NCI-H82 treated with DMSO at 0.1 percent for 48 hours (cell line): ENCODE data around the gene PAX5.
"Not testable (repeated sequence)": the region's sequence is repeated elsewhere in the genome, so short reads cannot be mapped to it uniquely, and the experiment has no call there.

Source experiments
- DNase-seq: peaks from one replicate; lab custom pipeline; 2025; ENCODE audit not compliant: unreplicated experiment; lab: John Stamatoyannopoulos, UW

Gene PAX5

GRCh38 chr9:37033682-37034304 is at the start of gene PAX5:
Gene PAX5, minus strand, starts transcription at chr9:37034268. Its CDS starts 237 bp downstream, at chr9:37034031.
- DNase-seq: no peak

- no peak for DNase-seq
These were observed 49.6 kb upstream of the PAX5 start for GRCh38 chr9:37083654-37084053.

DNA sequence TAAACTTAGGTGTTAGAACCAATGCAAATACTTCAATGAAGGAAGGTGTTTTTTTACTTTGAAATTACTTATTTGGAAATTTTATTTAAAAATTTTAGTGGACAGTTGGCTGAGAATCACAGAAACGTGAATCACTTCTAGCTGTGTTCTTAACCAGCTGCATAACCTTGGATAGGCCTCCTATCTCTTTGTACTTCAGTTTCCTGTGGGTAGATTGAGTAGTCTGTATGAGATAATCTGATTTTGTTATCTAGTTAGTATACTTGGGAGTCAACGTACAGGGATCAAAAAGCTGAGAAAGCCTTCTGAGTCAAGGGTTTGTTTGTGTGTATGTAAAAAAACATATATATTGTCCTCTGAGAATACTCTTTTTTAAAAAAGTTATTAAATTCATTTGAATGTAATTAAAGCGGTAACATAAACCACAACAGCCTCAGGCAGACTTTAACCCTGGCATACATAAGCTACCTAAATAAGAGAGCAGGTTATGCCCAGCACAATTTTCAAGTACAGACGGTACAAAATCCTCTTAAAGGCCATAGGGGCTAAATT is 48.2 kb upstream of the PAX5 start:
- peak; percentile 46 for DNase-seq

- DNase-seq: not testable (repeated sequence)
These were observed 47.4 kb upstream of the PAX5 start for GRCh38 chr9:37081507-37081906.

DNA sequence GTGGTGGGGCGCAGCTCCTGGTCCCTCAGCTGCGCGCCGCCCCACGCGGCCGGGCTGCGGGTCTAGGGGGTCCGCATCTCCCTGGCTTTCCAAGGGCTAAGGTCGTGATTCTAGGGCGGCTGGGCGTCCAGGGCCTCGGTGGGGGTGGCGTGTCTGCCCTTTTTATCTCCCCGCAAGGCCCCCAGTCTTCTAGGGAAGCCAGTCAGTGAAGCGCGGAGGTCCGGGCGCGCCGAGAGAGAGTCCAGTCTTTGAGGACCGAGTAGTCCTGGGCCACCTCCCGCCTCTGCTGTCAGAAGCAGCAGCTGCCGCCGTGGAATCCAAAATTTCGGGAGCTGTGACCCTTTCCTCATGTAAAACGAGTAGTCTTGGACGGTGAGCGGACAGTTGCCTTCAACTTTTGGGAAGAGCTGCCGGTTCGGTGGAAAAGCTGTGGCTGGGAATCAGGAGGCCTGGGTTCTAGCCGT is 46.1 kb upstream of the PAX5 start:
- DNase-seq: not testable (repeated sequence)

DNA sequence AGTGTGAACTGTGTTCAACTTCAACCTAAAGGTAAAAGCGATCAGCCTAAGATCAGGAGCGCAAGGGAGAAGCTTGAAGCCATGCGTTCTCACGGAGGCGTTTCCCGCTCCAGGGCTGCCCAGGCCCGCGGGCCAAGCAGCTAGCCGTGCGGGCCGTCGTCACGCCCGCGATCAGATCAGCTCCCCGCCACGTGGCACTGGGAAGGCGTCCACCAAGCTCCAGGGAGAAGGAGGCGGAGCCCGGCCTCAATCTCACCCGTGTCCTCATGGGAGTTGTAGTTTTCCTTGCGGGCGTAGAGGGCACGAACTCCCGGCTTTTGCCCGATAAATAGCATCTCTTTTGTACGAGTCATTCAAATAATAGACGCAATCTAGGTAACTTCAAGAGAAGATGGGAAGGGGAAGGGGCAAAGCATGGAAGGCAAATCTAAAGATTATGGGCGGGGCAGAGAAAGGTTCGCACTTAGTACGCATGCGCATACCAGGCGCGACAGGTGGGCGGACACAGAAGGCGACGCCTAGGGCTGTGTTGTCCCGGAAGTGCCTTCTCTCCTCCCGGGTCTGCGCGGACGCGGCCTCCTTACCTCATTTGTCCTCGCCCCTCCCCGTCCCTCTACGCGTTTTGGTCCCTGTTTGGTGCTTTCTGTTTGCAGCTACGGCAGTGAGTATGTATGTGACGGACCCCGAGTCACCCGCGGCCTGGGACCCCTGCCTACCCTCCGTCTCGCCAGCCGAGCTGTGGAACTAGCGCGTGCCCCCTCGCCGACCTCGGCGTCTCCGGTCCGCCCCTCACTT is 45.5 kb upstream of the PAX5 start:
- peak; percentile 91 for DNase-seq

GRCh38 chr9:37074790-37075189 is 40.7 kb upstream of the PAX5 start:
- DNase-seq: not testable (repeated sequence)

GRCh38 chr9:37066139-37066725 is 32.2 kb upstream of the PAX5 start:
- DNase-seq: no peak

- DNase-seq: no peak
These were observed 28.3 kb upstream of the PAX5 start for GRCh38 chr9:37062336-37062735.

GRCh38 chr9:37061768-37062167 is 27.7 kb upstream of the PAX5 start:
- no peak for DNase-seq

DNA sequence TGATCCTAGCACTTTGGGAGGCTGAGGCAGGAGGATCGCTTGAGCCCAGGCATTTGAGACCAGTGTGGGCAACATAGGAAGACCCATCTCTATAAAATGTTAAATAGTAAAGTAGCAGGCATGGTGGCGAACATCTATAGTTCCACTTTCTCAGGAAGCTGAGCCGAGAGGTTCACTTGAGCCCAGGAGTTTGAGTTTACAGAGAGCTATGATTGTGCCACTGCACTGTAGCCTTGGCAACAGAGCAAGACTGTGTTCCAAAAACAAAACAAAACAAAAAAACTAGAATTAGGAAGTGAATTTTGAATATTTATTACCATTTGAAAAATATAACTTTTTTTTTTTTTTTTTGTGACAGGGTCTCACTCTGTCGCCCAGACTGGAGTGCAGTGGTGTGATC is 26.8 kb upstream of the PAX5 start:
- DNase-seq: no peak

GRCh38 chr9:37056046-37056920 is 22.2 kb upstream of the PAX5 start:
- DNase-seq: no peak

- not testable (repeated sequence) for DNase-seq
These were observed 20.3 kb upstream of the PAX5 start for GRCh38 chr9:37054363-37054720.

DNA sequence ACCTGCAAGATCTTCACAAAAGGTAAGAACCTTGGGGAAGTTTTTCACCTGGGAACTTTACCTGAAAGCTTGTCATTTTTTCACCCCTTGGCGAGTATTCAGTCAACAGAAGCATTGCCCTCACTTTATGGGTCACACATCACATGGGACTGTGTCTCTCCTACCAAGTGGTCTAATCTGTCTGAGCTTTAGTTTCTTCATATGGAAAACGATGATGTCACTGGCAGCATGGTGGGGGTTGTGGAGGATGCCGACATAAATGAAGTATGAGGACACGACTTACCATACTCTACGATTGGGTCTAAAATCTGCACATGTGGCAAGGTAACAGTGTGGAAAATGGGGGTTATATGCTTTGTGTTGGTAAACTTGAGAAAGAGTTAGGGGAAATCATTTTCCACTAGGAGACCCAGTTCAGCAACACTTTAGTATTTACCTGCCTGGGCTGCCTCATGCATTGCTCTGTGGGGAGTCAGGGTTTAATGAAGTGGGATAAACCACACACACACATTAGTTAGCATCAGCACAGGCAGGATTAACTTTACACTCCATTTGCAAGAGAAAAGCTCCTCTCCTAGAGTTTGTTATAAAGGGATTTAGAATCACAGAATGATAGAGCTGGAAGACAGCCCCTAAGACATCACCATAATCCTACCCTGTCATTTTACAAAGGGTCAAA is 19.8 kb upstream of the PAX5 start:
- DNase-seq: peak; percentile 47

DNA sequence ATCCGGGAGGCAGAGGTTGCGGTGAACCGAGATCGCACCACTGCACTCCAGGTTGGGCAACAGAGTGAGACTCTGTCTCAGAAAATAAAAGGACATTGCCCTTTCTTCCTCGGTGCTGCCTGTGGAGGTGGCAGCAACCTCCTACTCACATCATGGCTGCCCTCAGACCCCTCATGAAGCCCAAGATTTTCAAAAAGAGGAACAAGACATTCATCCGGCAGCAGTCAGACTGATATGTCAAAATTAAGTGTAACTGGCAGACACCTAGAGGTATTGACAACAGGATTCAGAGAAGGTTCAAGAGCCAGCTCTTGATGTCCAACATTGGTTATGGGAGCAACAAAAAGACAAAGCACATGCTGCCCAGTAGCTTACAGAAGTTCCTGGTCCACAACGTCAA is 12.6 kb upstream of the PAX5 start:
- no peak for DNase-seq

- peak; percentile 16 for DNase-seq
These were observed 8.4 kb upstream of the PAX5 start for GRCh38 chr9:37042421-37042820.

DNA sequence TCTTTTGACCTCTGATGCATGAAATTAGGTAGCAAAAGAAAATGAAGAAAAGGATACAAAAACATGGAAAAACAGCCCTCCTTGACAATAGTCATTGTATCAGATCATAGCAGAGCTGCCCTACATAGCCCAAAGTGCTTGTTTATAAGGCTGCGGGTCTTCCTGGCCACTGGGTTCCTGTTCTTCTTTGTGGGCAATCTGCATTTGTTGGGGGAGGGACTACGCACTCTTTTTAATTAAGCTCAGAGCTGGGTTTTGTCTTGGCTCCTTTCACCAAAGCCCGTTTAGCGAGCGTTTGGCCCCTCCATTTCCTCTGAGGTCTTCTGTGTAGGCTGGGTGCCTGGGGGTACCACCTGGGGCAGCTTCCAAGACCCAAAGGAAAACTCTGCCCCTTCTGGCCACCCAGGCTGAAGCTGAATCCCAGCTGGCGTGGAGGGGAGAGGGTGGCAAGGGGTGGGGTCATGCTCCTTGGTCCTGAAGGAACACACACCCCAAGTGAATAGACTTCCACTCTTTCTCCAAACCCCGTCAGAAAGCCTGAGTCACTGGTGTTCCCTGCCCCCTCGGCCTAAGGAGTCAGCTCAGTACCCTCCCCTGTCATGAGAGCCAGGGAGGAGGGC is 6.5 kb upstream of the PAX5 start:
- DNase-seq: no peak

DNA sequence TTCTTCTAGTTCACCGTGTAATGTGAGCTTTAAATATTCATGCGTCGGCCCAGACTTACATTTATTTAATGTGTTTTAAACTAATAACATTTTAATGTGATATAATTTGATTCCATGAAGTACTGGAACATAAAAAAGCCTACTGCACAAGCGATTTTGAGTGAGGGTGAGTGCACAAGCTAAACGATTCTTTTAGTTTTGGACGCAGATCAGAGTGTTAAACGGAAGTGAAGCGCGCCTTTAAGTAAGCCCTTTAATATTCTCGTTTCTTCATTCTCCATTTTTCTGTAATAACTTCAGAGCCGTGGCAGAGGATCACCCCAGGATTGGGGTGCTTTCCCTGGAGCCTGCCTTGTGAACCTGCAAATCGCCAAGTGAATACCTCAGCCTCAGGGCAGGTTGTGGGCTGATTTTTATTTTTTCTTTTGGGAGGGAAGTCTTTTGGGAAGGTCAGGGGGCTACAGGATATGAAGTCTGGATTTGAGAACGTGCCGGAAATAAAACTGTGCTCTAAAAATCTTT is 4.9 kb upstream of the PAX5 start:
- no peak for DNase-seq

DNA sequence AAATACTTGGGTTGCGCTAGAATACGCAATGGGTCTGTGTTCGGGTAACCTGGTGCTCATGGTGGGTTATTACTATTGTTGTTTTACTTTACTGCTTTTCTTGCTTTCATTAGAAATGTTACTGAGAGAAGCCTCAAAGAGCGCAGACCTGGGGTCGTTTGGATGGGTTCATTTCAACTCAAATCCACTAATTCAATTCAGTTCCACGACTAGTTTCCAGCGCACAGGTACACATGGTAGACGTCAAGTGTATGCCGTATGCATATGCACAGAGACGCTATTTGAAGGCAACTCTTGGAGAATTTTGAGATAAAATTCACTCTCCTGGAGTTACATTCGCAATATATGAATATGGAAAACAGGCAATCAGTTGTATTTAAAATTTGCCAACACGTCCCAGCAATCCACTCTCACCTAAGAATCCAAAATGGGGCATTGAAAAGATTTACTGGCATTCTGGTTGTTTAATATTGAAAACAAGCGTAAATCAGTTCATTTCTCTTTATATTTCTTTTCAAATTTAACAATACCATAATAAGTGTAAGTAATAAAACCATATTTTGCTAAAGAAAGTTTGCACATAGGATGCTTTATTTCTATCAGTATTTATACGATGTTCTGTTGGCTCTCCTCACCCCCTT is 4.4 kb upstream of the PAX5 start:
- DNase-seq: no peak
